Central memory CD8-positive, alpha-beta T cell (primary cell): ENCODE data around the gene SMURF1.
"Not testable (repeated sequence)": the region's sequence is repeated elsewhere in the genome, so short reads cannot be mapped to it uniquely, and the experiment has no call there.

Source experiments
- ATAC-seq: fragments of 150-1000 bp; cut with Tn5 transposase; replicated peaks from 2 replicates; pipeline ENCODE4 v1.10.0; 2022; ENCODE audit warnings: mild to moderate bottlenecking, moderate FRiP score, moderate number of reproducible peaks; ENCODE audit not compliant: poor library complexity, severe bottlenecking; ENCODE audit errors: extremely low read depth
- DNase-seq, 2 donors: peaks; one replicate each; pipeline ENCODE4 v3.0.0; 2021; ENCODE audit warnings: low spot score in 2 of 2
- H3K27ac Mint-ChIP-seq: one replicate; pipeline ENCODE4 v1.8.0; 2022; ENCODE audit warnings: low read depth, mild to moderate bottlenecking, moderate library complexity, mixed read lengths
- H3K27me3 Mint-ChIP-seq: one replicate; pipeline ENCODE4 v1.8.0; 2022; ENCODE audit warnings: mixed read lengths
- H3K36me3 Mint-ChIP-seq: one replicate; pipeline ENCODE4 v1.8.0; 2022; ENCODE audit warnings: mild to moderate bottlenecking, moderate library complexity, mixed read lengths; ENCODE audit not compliant: insufficient read depth
- H3K4me1 Mint-ChIP-seq: one replicate; pipeline ENCODE4 v1.8.0; 2022; ENCODE audit warnings: mixed read lengths
- H3K4me3 Mint-ChIP-seq: one replicate; pipeline ENCODE4 v1.8.0; 2022; ENCODE audit warnings: mild to moderate bottlenecking, moderate library complexity, mixed read lengths
- H3K9me3 Mint-ChIP-seq: one replicate; pipeline ENCODE4 v1.8.0; 2022; ENCODE audit warnings: mixed read lengths

Gene SMURF1

DNA sequence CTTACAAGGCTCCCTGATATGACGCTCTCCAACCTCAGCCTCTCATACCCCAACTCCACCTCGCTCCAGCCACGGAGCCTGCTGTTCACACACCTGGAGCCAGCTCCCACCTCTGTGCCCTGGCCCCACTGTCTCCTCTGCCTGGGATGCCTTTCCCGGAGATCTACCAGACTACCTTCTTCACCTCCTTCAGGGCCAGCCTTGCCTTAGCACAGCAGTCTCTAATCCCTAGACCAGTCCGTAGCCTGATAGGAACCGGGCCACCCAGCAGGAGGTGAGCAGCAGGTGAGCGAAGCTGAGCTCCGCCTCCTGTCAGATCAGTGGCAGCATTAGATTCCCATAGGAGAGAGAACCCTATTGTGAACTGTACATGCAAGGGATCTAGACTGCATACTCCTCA, 23.2 kb upstream of the SMURF1 start:
- no peaks in the 10 kb centered on the region for H3K4me1 Mint-ChIP-seq
- H3K36me3 Mint-ChIP-seq: no peaks in the 10 kb centered on the region
- no peaks in the 10 kb centered on the region for H3K9me3 Mint-ChIP-seq

DNA sequence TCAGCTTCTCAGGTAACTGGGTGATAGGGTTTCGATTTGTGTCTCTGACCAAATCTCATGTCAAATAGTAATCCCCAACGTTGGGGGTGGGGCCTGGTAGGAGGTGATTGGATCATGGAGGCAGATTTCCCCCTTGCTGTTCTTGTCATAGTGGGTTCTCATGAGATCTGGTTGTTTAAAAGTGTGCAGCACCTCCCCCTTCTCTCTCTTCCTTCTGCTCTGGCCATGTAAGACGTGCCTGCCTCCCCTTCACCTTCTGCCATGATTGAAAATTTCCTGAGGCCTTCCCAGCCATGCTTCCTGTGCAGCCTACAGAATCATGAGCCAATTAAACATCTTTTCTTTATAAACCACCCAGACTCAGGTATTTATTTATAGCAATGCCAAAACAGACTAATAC, 21.9 kb upstream of the SMURF1 start:
- DNase-seq (no peak), ATAC-seq (no peak)
- Mint-ChIP-seq H3K27ac (no peak overlapping the region), H3K27me3 (peaks cover 52% of the 10 kb centered on the region), H3K4me1 (no peaks in the 10 kb centered on the region), H3K9me3 (no peaks in the 10 kb centered on the region), H3K36me3 (no peaks in the 10 kb centered on the region), H3K4me3 (no peak overlapping the region)

More for the DNA sequence above, 23.2 kb upstream of the SMURF1 start:
- peaks cover 43% of the 10 kb centered on the region for H3K27me3 Mint-ChIP-seq
- ATAC-seq (no peak), DNase-seq (no peak)
- H3K4me3 Mint-ChIP-seq: no peak overlapping the region
- H3K27ac Mint-ChIP-seq: no peak overlapping the region

DNA sequence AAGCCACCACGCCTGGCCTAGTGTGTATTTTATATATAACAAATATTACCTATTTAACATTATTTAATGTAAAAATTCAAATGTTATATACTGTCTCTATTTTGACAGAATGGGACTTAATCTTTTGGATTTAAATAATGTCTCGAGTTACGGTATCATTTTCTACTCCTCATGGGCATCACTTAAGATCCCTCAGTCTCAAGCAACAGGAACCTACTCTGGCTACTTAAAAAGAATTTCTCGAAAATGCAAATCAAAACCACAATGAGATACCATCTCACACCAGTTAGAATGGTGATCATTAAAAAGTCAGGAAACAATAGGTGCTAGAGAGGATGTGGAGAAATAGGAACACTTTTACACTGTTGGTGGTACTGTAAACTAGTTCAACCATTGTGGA, 19.8 kb upstream of the SMURF1 start:
- H3K36me3 Mint-ChIP-seq, H3K27ac Mint-ChIP-seq, H3K4me1 Mint-ChIP-seq, ATAC-seq, DNase-seq, H3K9me3 Mint-ChIP-seq, H3K4me3 Mint-ChIP-seq: not testable (repeated sequence)
- peaks cover 59% of the 10 kb centered on the region for H3K27me3 Mint-ChIP-seq

DNA sequence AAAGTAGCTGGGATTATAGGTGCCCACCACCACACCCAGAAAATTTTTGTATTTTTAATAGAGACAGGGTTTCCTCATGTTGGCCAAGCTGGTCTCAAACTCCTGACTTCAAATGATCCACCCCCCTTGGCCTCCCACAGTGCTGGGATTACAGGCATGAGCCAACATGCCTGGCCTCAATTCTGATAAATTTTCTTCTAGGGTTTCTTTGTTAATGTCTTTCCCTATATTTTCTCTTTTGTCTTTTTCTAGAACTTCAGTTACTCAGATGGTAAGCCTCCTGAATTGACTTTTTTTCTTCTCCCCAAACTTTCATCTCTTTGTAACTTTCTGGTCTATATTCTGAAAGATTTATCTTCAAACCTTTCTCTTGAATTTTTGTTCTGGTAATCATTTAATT, 12.7 kb upstream of the SMURF1 start:
- DNase-seq (no peak), ATAC-seq (no peak)
- Mint-ChIP-seq H3K4me1 (no peaks in the 10 kb centered on the region), H3K27ac (no peak overlapping the region), H3K27me3 (peaks cover 62% of the 10 kb centered on the region), H3K9me3 (no peaks in the 10 kb centered on the region), H3K4me3 (no peak overlapping the region), H3K36me3 (peaks cover 4% of the 10 kb centered on the region)

DNA sequence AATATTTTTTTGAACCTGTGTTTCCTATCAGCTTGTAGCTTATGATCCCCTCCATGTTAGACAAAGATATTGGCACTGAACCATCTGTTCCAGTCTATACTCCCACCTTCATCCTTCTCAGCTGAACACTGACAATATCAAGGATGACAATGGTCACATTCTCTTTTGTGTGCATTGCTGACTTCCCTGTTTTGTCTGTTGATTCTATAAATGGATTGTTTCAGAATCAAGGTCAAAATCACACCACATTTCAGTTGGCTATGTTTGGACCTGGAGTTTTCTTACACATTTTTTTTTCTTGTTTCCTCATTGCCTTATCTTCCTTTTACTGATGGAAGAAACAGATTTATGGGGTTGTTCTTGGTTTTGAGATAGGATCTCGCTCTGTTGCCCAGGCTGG, 11.3 kb upstream of the SMURF1 start:
- H3K9me3 Mint-ChIP-seq: no peaks in the 10 kb centered on the region
- no peak overlapping the region for H3K27ac Mint-ChIP-seq
- H3K4me1 Mint-ChIP-seq: no peaks in the 10 kb centered on the region
- H3K27me3 Mint-ChIP-seq: peaks cover 59% of the 10 kb centered on the region
- no peak for ATAC-seq
- H3K4me3 Mint-ChIP-seq: no peak overlapping the region
- DNase-seq: no peak
- H3K36me3 Mint-ChIP-seq: peaks cover 4% of the 10 kb centered on the region

DNA sequence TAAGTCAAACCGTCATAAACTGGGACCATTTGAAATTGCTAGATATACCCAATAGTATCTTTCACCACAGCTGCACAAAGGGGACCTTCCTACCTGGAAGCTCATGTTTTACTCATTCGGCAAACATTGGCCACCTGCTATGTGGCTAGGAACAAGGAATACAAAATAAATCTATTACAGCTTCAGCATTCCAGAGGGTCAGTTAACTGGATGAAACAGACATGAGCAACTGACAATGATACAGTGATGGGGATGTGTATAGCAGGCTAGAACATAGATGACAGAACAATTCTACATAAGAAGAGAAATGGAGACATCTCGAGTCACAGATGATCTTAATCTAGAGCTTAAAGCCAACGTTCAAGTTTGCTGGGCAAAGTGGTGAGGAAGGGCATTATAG, 3.1 kb upstream of the SMURF1 start:
- Mint-ChIP-seq H3K27ac (no peak overlapping the region), H3K36me3 (peaks cover 16% of the 10 kb centered on the region), H3K4me1 (peaks cover 19% of the 10 kb centered on the region), H3K27me3 (peaks cover 22% of the 10 kb centered on the region), H3K4me3 (no peak overlapping the region), H3K9me3 (no peaks in the 10 kb centered on the region)
- DNase-seq (no peak), ATAC-seq (no peak)

DNA sequence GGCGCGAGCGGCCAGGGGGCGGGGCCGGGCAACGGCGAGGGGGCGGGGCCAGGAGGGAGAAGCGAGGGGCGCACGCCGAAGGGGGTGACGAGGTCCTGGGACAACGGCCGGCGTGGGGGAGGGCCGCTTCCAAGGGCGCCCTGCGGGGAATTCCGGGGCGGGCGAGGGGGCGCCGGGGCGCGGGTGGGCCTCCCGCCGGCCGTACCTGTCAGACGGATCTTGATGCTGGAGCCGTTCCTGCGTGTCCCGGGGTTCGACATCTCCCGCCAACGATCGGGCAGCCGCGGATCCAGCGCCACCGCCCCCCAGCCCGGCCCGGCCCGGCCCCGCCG, 421 bp downstream of the SMURF1 start:
- Mint-ChIP-seq H3K9me3 (no peaks in the 10 kb centered on the region), H3K4me3 (peak overlapping the region; percentile 89), H3K36me3 (peaks cover 20% of the 10 kb centered on the region), H3K27ac (peak overlapping the region; percentile 99), H3K4me1 (peaks cover 50% of the 10 kb centered on the region), H3K27me3 (peaks cover 7% of the 10 kb centered on the region)
- ATAC-seq (no peak), DNase-seq (no peak)

DNA sequence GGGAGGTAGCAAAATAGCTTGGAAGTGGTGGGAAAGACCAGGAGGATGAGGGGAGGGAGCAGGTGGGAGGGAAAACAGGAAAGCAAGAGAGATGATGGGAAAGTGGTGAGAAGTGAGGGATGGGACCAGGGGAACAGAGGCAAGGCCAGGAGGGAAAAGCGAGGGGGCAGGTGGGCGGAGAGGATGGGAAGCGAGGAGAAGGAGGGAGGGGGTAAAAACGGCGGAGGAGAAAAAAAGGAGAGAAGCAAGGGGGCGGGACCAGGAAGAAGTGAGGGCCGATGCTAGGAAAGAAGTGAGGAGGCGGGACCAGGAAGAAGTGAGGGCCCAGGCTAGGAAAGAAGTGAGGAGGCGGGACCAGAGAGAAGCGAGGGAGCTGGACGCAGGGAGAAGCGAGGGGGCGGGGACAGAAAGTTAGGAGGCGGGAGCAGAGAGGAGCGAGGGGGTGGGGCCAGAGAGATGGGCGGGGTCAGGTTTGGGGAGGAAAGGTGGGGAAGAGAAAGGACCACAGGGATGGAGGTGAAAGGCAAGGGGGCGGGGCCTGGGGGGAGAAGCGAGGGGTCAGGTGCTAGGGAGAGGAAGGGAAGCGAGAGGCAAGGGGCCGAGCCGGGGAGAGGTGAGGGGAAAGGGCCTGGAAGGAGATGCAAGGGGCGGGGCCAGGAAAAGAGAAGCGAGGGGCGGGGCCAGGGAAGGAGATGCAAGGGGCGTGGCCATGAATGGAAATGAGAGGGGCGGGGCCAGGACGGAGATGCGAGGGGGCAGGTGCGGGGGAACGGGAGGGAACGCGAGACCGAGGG, 984 bp downstream of the SMURF1 start:
- peak overlapping the region; percentile 99 for H3K27ac Mint-ChIP-seq
- peaks cover 52% of the 10 kb centered on the region for H3K4me1 Mint-ChIP-seq
- ATAC-seq: peak; percentile 52
- H3K36me3 Mint-ChIP-seq: peaks cover 20% of the 10 kb centered on the region
- peaks cover 7% of the 10 kb centered on the region for H3K27me3 Mint-ChIP-seq
- no peaks in the 10 kb centered on the region for H3K9me3 Mint-ChIP-seq
- peak overlapping the region; percentile 89 for H3K4me3 Mint-ChIP-seq
- DNase-seq: peak; percentile 78

DNA sequence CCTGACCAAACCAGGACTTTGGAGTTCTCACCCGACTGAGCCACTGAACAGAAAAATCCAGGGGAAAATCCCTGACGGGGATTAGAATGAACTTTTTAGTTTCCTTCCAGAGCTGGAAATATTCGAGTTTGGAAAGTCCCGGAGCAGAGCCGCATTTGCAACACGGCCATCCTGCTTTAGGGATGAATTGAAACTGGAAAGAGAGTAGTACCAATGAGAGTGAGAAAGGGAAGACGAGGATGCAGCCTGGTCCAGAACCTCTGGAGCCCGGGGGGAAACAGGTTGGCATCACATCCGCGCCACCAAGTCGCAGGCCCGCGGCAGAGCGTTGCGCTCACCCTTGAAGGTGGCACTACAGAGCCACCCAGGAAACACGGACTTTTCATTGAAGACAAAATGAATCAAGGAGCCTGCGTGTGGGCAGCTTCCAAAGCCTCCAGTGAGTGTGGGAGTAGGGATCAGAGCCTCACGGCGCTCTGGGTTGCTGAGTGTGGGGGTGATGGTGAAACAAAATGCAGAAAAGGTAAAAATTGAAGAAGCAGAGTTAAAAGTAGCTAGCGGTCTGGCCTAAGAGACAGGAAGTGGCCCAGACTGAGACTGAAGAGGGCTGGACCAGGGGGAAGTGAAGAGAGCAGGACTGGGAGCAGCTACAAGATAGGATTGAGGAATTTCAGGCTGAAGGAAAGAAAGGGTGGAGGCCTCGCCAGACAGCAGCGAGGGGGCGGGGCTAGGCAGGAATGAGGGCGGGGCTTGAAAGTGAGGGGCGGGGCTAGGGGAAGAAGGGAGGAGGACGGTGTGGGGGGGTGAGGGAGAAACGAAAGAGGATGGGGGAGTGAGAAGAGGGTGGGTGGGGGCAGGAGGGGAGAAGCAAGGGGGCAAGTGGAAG, 1.8 kb downstream of the SMURF1 start:
- Mint-ChIP-seq H3K27ac (peak overlapping the region; percentile 99), H3K4me1 (peaks cover 52% of the 10 kb centered on the region), H3K4me3 (peak overlapping the region; percentile 89), H3K27me3 (peaks cover 4% of the 10 kb centered on the region), H3K9me3 (no peaks in the 10 kb centered on the region), H3K36me3 (peaks cover 20% of the 10 kb centered on the region)
- DNase-seq (peak; percentile 27 to 31), ATAC-seq (peak; percentile 30)

DNA sequence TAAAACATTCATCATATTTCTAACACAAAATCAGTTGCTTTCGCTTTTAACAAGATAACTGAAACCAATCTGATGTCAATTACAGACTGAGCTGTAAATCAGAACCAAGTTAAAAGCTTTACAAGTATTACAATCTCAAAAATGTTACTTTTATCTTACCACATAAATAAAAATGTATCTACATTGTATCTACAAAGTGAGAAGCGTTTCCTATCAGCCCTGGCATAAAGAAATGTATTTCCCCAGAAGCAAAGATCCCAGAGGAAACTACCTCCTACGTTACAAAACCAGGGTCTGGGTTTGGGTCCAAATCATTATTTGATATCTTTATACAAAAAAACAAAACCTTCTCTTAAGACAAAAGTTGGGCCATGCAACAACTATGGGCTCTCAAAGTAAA, 2.6 kb downstream of the SMURF1 start:
- no peak for ATAC-seq
- H3K4me3 Mint-ChIP-seq: peak overlapping the region; percentile 89
- peaks cover 53% of the 10 kb centered on the region for H3K4me1 Mint-ChIP-seq

DNA sequence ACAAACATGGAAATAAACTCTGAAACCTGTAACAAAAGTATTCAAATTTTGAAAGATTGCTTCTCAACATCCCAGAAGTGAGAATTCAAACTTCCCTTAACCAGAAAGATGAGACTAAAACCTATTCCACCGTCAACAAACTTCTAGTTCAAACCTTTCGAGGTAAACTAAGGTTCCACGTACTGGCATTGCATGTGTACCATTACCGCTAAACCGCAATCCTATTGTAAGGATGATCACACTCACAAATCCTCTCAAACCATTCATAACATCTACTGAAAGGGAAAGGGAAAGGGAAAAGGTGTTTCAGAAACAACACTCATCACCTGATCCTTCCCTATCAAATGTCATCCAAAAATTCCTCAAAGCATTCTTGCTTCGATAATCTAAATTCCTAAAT, 3.1 kb downstream of the SMURF1 start:
- ATAC-seq (no peak), DNase-seq (no peak)
- Mint-ChIP-seq H3K4me1 (peaks cover 58% of the 10 kb centered on the region), H3K27ac (peak overlapping the region; percentile 99), H3K36me3 (peaks cover 17% of the 10 kb centered on the region), H3K4me3 (peak overlapping the region; percentile 89), H3K27me3 (no peaks in the 10 kb centered on the region), H3K9me3 (no peaks in the 10 kb centered on the region)

More for the DNA sequence above, 2.6 kb downstream of the SMURF1 start:
- no peaks in the 10 kb centered on the region for H3K27me3 Mint-ChIP-seq
- no peak for DNase-seq
- H3K9me3 Mint-ChIP-seq: no peaks in the 10 kb centered on the region
- H3K27ac Mint-ChIP-seq: peak overlapping the region; percentile 99
- H3K36me3 Mint-ChIP-seq: peaks cover 20% of the 10 kb centered on the region

DNA sequence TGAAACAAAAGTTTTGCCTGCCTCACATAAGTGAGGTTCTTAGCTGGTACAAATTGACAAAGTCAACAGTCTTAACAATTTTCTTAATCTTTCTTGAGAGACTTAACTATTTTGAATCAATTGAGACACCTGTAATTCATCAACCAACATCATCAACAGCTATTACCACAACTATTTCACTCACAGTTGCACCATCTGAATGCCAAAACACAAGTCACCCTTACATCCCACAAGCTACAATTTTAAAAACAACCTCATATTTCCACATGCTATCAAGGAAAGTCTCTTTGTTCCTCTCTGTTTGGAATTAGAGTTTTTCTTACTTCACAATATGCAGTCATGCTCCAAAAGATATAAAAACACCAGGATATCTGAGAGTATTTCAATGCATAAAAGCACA, 4.9 kb downstream of the SMURF1 start:
- Mint-ChIP-seq H3K9me3 (no peaks in the 10 kb centered on the region), H3K36me3 (peaks cover 13% of the 10 kb centered on the region), H3K4me1 (peaks cover 62% of the 10 kb centered on the region), H3K27me3 (no peaks in the 10 kb centered on the region), H3K4me3 (no peak overlapping the region), H3K27ac (no peak overlapping the region)
- no peak for ATAC-seq
- no peak for DNase-seq
